NCI-H1105 (cell line): ENCODE data around the gene ATP6AP2.
"Not testable (repeated sequence)": the region's sequence is repeated elsewhere in the genome, so short reads cannot be mapped to it uniquely, and the experiment has no call there.

ENCODE experiments used
- DNase-seq: peaks from one replicate; lab custom pipeline; 2025; lab: John Stamatoyannopoulos, UW

Gene ATP6AP2, protein sequence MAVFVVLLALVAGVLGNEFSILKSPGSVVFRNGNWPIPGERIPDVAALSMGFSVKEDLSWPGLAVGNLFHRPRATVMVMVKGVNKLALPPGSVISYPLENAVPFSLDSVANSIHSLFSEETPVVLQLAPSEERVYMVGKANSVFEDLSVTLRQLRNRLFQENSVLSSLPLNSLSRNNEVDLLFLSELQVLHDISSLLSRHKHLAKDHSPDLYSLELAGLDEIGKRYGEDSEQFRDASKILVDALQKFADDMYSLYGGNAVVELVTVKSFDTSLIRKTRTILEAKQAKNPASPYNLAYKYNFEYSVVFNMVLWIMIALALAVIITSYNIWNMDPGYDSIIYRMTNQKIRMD

DNA sequence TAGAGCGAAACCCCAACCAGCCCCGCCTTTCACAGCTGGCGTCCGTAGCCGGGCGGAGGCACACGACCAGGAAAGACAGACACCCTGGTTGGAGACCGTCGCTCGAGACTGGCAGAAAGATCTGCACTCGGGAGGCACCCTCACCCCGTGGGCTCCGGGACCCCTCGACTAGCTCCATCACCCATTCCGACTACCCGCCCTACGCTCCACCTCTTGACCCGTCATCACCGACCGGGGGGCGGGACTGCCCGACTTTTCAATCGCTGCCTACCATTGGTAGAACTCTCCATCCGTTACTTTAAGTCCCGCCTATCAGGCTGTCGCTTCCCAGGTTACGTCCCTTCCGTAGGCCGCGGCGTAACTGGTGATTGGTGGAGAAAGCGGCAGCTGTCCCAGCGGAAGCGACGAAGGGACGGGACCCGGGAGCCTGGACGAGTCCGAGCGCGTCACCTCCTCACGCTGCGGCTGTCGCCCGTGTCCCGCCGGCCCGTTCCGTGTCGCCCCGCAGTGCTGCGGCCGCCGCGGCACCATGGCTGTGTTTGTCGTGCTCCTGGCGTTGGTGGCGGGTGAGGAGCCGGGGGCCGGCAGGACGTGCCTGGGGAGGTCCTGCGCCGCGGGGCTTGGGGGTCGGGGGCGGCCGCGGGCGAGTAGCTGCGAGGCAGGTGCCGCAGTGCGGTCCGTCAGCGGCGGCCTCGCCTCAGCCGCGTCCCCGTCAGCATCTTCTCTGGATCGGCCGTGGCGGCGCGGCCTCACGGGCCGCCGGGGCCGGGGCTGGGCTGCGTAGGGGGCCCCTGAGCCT lies at the start of gene ATP6AP2:
Gene ATP6AP2 (plus strand): TSS at position 434 of the 799 bp plus-strand sequence. CDS start 96 bp downstream, at position 530.
- peak; percentile 88 for DNase-seq

DNA sequence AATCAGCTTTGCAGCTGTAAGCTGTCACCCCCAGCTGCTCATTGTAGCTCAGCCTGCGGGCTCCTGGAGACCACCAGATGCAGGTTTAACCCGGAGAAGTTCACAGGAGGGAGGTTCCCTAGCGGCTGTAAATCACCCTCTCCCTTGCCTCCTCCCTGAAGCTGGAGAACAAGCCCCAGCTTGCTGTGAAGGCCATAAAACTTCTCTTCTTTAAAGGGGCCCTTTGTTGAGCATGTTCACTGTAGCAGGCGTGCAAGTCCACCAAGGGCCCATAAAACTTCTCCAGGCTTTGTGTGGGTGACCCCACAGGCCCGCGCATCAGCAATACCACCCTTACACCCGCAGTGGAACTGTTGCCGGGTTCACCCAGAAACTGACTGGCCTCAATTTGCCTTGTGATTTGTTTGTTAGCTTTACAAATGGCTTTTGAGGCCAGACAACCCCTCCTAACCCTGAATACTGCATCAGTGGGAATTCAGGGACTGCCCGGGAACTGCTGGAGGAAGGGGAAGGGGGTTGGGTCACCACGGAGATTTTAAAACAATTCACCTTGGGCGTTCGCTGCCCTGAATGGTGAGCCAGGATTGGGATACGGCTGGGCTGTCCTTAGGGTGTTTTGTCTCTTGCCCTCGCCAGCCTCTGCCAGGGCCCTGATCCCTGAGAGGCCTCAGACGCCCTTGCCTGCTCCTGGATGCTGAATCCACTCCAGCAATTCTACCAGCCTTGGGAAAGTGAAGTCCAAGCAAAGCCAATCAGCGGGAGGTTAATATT lies 49.5 kb upstream of the ATP6AP2 start:
- DNase-seq = peak; percentile 51

DNA sequence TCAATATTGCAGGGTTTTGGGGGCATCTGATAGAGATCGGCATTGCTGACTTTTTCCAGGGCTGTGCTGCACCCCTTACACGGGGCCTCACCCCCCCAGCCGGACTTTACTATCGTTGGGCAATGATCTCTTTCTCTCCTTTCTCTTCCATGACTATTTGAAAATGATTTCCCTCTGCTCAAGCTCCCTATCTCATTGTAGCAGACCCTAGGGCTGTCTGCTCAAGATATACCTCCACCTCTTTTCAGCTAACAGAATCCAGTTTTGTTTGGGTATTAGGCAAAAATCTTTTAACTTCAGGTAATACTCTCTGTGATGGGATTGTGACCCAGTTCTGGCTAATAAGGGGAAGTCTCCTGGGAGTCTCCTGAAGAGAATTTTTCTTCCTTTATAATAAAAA lies 43.5 kb upstream of the ATP6AP2 start:
- DNase-seq = no peak

DNA sequence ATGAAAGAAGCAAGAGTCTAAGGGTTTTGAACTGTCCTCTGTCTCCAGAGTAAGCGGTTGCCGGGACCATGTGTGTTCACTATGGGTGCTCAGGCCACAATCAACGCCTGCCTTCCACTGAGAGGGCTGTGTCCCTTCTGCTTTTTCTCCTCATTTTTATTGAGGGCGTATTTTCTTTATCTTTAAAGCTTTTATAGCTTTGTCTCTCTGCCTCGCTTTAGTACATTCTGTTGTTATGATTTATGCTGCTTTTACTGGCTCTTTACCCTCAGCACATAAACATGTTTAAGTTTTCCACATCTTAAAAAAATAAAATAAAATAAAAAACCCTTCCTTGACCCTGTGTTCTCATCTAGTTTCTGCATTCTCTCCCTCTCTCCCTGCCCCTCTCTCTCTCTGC lies 42.4 kb upstream of the ATP6AP2 start:
- no peak for DNase-seq

DNA sequence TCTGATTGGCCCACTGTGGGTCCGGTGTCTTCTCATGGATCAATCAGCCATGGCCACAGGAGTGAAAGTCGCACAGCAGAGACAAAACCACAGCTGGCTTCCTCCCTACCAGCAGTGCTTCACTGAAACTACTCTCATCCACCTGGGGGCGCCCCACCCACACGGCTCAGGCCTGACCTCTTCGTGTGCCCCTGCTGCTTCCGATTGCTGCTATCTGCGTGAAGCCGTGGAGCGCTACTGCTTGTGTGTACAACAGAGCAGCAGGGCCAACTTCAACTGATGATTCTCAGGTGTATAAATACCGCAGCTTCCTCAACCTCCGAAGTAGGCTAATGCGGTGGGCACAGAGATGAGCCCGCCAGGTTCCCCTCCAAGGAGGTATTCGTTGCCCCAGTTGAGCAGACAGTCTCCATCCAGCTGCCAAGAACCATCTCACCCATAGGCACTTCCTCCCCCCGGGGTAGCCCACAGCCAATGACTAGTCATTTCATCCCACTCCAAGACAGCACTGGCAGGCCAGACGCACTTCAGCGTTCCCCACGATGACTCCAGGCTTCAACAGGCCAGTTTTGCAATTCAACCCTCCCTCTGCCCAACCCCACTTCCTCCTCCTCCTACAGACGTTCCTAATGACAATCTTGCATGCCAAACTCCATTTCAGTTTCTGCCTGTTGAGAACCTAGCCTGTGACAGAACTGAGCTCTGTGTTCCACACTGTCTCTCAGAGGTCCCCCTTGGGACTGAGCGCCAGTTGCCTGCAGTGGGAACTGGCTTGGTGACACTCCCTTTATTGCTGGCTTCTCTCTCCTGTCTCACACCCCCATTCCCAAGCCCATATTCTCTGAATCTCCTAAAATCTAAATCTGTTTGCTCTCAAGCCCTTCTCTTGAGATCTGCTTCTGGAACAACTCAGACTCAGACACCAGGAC lies 41.3 kb upstream of the ATP6AP2 start:
- no peak for DNase-seq

DNA sequence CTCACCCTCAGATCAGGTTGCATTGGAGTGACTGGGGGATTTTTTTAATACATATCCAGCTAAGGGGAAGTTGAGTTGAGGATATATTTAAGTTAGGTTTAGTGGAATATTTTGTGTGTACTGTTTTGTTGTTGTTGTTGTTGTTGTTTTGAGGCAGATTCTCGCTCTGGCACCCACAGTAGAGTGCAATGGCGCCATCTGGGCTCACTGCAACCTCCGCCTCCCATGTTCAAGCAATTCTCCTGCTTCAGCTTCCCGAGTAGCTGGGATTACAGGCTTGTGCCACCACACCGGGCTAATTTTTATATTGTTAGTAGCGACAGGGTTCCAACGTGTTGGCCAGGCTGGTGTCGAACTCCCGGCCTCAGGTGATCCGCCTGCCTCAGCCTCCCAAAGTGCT lies 38.6 kb upstream of the ATP6AP2 start:
- DNase-seq = no peak

DNA sequence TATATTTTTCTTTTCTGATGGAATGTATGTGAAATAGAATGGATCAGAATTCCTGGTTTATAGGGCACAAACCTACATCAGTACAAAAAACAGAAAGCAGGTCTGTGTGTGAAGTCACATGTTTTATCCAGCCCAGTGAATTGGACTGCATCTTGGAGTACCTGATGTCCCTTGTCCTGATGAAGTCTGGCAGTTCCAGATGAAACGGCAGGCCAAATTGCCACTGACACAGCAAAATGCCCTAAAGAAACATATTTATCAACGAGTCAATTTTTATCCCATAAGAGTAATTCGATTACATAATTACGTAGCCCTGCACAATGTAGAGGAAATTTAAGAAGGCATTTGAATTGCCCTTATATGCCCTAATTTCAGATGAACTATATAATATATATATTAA lies 37.8 kb upstream of the ATP6AP2 start:
- DNase-seq = no peak

DNA sequence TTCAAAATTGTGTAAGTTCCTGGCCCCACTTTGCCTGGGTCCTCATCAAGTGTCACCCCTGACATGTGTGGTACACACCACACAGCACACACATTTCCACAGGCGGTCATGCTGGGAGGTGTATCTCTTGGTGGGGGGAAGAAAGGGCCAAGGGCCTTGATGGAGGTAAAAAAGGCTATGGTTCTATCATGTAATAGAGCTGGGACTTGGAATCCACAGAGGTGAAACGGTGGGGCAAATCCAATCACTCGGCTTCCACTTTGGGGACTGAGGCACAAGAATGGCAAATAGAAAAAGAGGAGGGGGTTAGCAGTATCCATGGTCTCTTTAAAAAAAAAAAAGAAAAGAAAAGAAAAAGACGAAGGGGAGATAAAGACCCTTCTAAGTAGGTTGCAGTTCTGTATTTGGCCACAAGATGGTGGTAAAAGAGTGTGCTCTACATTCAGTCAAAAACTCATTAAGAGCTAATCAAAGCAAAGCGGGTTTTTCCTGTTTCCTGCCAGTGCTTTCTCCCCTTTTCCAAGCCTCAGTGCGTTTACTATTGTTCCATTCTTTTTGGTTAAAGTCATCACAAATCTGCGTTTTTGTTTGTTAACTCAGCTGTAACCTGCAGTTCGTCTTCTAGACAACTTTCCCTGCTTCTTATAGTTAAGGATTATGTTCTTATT lies 37.0 kb upstream of the ATP6AP2 start:
- DNase-seq = peak; percentile 67

DNA sequence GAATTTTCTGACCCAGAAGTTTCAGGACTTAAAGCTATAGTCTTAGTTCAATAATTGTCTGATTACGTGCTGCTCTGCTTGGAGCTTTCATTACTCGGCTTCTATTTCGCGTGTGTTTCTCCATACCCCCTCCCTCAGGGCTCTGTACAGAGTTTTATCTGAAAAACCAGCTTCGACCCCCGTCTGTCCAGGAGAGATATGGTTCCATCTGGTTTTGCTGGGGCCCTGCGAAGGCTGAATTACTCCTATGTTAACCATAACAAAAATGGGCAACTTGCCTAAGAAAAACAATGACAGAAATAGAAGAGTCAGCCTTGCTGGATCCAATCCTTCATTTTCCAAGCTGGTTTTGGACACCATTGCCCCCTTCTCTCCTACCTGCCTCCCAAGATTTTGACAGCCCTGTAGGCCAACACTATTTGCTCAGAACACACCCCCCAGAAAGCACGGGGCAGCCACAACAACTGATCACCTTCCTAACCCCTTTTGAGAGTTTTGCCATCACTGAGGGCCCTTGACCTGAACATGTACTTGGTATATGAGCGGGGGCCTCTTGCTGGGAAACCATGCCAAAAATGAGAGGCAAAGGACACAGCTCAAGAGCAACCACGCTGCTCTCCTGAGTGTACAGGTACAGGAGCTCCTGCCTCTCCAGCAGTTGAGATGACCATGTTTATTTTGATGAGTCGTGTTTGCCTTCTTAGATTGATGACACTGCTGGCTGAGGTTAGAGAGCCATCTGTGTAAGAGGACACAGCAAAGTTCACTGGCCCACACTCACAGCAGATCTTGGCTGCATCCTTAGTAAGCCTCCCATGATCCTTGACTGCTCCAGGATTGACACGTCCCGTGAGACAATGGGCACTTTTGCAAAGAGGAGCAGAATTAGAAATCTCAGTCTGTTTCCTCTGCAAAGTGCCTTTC lies 36.2 kb upstream of the ATP6AP2 start:
- no peak for DNase-seq

DNA sequence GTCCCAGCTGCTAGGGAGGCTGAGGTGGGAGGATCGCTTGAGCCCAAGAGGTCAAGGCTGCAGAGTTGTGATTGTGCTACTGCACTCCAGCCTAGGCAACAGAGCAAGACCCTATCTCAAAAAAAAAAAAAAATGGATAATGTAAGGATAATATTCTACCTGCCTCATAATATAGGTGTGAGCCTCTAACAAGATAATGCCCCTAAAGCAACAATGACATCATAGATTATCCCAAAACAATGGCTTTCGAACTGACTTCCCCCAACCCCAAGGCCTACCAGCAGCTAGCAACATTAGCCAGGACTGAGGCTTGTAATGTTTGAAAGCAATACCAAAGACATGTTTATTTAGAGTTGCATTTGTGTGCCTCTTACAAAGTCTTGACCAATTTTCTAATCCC lies 33.9 kb upstream of the ATP6AP2 start:
- no peak for DNase-seq

DNA sequence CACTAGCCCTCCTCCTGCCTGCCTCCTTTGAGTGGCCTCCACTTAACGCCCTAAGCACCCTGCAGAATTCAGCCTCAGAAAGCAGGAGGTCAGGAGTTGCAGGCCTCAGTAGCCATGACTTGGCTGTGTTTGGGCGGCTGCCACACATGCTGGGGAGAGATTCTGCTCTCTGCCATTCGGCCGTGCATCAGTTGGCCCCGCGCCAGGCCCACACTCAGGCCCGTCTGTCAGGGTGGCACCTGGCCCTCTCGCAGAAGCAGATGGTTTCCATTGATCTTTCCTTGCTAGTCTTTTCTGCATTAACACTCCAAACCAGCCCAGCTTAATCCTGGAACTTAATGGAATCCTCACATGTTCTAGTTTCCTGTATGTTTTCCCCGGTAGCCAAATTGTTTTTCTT lies 30.7 kb upstream of the ATP6AP2 start:
- DNase-seq = peak; percentile 84

DNA sequence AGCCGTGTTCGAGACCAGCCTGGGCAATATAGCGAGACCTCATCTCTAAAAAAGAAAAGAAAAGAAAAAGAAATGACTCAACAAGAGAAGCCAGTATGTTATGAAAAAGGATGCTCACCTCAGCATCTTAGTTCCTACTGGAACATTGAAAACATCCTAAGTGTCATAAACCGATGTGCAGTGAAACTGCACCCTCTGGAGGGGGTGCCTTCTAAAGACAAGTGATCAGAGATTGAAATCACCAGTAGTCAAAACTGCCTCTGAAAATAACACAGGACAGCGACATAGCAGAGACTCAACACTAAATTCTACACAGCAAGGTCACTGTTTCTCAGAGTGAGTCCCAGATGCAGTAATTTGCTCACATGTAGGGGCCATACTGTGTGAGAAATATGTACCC lies 28.0 kb upstream of the ATP6AP2 start:
- no peak for DNase-seq

DNA sequence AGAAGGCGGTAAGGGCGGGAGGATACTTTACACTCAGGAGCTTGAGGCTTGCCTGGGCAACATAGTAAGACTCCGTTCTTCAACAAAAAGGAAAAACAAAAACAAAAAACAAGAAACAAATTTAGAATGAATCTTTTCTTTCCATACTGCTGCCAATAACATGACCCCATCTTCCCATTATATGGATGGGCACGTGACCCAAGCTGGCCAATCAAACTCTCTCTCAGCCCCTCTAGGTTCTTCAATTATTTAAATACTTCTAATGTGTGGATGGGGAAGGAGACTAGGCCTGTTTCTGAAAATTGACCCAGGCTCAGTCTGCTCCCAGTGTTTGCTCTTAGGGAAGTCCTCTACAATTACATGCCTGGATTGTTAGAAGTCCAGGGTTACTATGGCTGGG lies 22.2 kb upstream of the ATP6AP2 start:
- DNase-seq = no peak

DNA sequence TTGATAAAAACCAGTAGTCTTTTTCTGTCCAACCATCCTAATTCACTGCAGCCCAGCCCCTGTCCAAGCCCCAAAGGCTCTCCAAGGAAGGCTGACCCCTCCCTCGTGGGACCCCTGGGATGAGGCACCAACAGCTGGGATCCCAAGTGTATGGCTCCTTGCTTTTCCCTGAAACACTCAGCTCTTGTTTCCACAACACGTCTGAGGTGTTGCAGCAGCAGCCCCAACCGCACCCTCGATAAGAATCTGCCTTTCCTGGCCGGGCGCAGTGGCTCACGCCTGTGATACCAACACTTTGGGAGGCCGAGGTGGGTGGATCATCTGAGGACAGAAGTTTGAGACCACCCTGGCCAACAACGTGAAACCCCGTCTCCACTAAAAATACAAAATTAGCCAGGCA lies 17.0 kb upstream of the ATP6AP2 start:
- DNase-seq = no peak

DNA sequence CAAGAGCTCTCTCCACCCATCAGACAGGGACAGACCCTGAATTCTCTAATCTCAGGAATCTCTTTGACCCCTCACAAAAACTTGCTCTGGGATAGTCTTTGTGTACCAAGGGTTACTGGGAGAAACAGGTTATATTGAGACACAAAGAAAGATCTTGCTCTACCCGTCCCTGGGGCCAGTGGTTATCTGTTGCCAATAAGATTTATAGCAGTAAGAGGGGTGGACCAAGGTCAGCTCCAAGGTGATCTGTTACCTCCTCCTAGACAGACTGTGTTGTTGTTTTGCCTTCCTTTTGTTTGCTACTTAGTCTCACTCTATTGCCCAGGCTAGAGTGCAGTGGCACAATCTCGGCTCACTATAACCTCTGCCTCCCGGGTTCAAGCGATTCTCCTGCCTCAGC lies 16.3 kb upstream of the ATP6AP2 start:
- DNase-seq = no peak

DNA sequence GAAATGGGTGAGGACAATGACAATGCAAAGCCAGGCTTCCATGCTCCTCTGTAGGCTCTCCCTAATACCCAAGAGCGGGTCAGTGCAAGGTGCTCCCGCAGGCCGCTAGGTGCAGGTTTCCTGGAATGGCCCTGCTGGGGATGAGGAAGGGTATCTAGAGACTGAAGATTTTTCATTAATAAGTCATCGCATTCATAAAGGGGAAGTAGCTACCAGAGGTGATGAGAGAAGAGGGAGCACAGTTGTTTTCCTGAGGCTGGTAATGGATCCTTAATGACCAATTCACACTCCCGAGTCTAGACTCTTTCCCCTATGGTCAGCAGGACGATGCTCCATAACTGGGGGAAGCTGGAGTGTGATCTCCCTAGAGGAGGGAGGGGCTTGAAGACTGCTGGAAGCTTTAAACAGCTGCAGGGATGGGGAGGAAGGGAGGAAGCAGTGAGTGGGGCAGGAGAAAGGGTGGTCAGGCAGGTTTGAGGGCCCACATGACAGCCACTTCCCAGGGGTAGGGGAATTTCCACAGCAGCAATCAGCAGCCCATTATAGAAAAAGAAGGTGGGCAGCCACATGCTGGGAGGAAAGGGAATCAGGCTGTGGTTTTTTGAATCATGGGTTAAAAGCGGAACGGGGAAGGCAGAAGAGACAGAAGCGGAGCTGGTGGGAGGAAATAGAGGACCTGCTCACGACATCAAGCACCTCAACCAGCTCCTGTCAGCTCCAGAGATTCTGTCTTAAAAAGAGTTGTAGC lies 10.2 kb upstream of the ATP6AP2 start:
- no peak for DNase-seq

DNA sequence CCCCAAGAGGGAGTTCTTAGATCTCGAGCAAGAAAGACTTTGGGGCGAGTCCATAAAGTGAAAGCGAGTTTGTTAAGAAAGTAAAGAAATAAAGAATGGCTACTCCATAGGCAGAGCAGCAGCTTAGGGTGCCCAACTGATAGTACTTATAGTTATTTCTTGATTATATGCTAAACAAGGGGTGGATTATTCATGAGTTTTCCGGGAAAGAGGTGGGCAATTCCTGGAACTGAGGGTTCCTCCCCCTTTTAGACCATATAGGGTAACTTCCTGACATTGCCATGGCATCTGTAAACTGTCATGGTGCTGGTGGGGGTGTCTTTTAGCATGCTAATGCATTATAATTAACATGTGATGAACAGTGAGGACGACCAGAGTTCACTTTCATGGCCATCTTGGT lies 9.6 kb upstream of the ATP6AP2 start:
- not testable (repeated sequence) for DNase-seq

DNA sequence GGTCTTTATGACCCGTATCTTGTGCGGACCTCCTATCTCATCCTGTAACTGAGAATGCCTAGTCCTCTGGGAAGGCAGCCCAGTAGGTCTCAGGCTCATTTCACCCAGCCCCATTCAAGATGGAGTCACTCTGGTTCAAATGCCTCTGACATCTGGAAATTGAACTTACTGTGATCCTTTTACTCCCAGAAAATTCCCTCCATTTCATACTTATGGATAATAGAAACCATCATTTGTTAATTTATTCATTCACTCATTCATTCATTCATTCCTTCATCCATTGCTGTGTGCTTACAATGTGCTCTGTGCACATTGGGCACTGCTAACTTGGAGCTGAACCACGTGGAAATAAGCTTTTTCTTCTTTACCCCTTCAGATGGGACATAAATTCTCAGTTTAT lies 9.2 kb upstream of the ATP6AP2 start:
- no peak for DNase-seq

DNA sequence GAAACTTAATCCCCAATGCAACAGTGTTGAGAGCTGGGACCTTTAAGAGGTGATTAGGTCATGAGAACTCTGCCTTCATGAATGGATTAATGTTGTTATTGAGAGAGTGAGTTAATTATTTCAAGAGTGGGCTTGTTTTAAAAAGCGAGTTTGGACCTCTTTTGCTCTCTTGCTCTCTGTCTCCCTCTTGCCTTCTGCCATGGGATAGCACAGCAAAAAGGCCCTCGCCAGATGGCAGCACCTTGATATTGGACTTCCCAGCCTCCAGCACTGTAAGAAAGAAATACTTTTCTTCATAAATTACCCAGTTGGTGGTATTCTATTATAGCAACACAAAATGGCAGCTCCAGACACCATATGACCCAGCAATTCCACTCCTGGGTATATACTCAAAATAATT lies 7.0 kb upstream of the ATP6AP2 start:
- no peak for DNase-seq
